Activated T-helper 1 cell treated with anti-CD3 and anti-CD28 coated beads, Interleukin-12 subunit alpha, Interleukin-12 subunit beta, Interleukin-2, Interleukin-4 antibody, amounts not matched to agents 30 ng/mL and 10 ng/mL and 1 ng/mL, durations not matched to agents 14 hours and 24 hours and 36 hours (primary cell): Measurements from ENCODE around the gene SDSL. TPM values are rescaled to one million over a fixed set of nuclear protein-coding genes. Genes with fewer than 3 reads are reported as not detected.

Experiments used
- DNase-seq: peaks from one replicate; pipeline ENCODE4 v3.0.0; 2021; ENCODE audit warnings: low spot score
- H3K27ac Mint-ChIP-seq: one replicate; pipeline ENCODE4 v1.8.0; 2021; ENCODE audit warnings: mild to moderate bottlenecking, mixed read lengths
- H3K27me3 Mint-ChIP-seq: one replicate; pipeline ENCODE4 v1.8.0; 2022; ENCODE audit warnings: mild to moderate bottlenecking, moderate library complexity, mixed read lengths; ENCODE audit not compliant: insufficient read depth
- H3K36me3 Mint-ChIP-seq: one replicate; pipeline ENCODE4 v1.8.0; 2021; ENCODE audit warnings: low read depth, mixed read lengths
- H3K4me1 Mint-ChIP-seq: one replicate; pipeline ENCODE4 v1.8.0; 2021; ENCODE audit warnings: low read depth, mixed read lengths
- H3K4me3 Mint-ChIP-seq: one replicate; pipeline ENCODE4 v1.8.0; 2021; ENCODE audit warnings: mild to moderate bottlenecking, moderate library complexity, mixed read lengths
- H3K9me3 Mint-ChIP-seq: one replicate; pipeline ENCODE4 v1.8.0; 2021; ENCODE audit warnings: mixed read lengths
- intact Hi-C: fragments of 100-400 bp; cut with micrococcal nuclease; formaldehyde crosslinking; loops from one replicate; pipeline ENCODE4 v1.15.1; 2024
- total RNA-seq: library from RNA; stranded (reverse); gene quantifications from 2 replicates; pipeline ENCODE4 v1.2.3, GENCODE V29; 2022

SDSL gene
- total RNA-seq, 1 donor from 2014 or later = 0.52 TPM

- H3K27ac Mint-ChIP-seq = peak overlapping the region; percentile 74
- H3K9me3 Mint-ChIP-seq = no peaks in the 10 kb centered on the region
- no peak overlapping the region for H3K4me3 Mint-ChIP-seq
- peaks cover 5% of the 10 kb centered on the region for H3K36me3 Mint-ChIP-seq
- no peak for DNase-seq
- H3K4me1 Mint-ChIP-seq = peaks cover 9% of the 10 kb centered on the region
- peaks cover 58% of the 10 kb centered on the region for H3K27me3 Mint-ChIP-seq
- intact Hi-C loops = loop anchor here (5.0 kb wide), 1 partner anchor 928 kb away; the partner anchor contains the start of gene TBX5
These were observed 57.0 kb downstream of the SDSL start for GRCh38 chr12:113479216-113479589.

- Mint-ChIP-seq H3K27me3 (peaks cover 55% of the 10 kb centered on the region), H3K27ac (peak overlapping the region; percentile 74), H3K4me1 (peaks cover 5% of the 10 kb centered on the region), H3K9me3 (no peaks in the 10 kb centered on the region), H3K36me3 (peaks cover 5% of the 10 kb centered on the region), H3K4me3 (no peak overlapping the region)
- peak; percentile 10 for DNase-seq
- intact Hi-C loops = loop anchor here (1.0 to 5.0 kb wide), 2 partner anchors 17 to 928 kb away; partner anchors contain the start of gene TBX5
These were observed 57.6 kb downstream of the SDSL start for GRCh38 chr12:113479590-113480335.

GRCh38 chr12:113480336-113480971 is 58.3 kb downstream of the SDSL start:
- no peak overlapping the region for H3K4me3 Mint-ChIP-seq
- peak overlapping the region; percentile 74 for H3K27ac Mint-ChIP-seq

GRCh38 chr12:113482334-113482733 is 60.2 kb downstream of the SDSL start:
- no peak overlapping the region for H3K27ac Mint-ChIP-seq
- intact Hi-C loops = no loop called here
- peaks cover 5% of the 10 kb centered on the region for H3K4me1 Mint-ChIP-seq
- H3K36me3 Mint-ChIP-seq = peaks cover 3% of the 10 kb centered on the region
- DNase-seq = no peak
- H3K4me3 Mint-ChIP-seq = no peak overlapping the region
- H3K9me3 Mint-ChIP-seq = no peaks in the 10 kb centered on the region
- peaks cover 40% of the 10 kb centered on the region for H3K27me3 Mint-ChIP-seq

More at GRCh38 chr12:113480336-113480971, 58.3 kb downstream of the SDSL start:
- Mint-ChIP-seq H3K27me3 (peaks cover 48% of the 10 kb centered on the region), H3K4me1 (peaks cover 5% of the 10 kb centered on the region), H3K36me3 (peaks cover 3% of the 10 kb centered on the region), H3K9me3 (no peaks in the 10 kb centered on the region)
- DNase-seq = no peak
- intact Hi-C loops = loop anchor here (1.0 kb wide), 1 partner anchor 18 kb away; no protein-coding TSS in a partner anchor

GRCh38 chr12:113485330-113485729 is 63.1 kb downstream of the SDSL start:
- intact Hi-C loops = no loop called here
- Mint-ChIP-seq H3K27ac (no peak overlapping the region), H3K9me3 (no peaks in the 10 kb centered on the region), H3K4me1 (no peaks in the 10 kb centered on the region), H3K27me3 (peaks cover 13% of the 10 kb centered on the region), H3K36me3 (no peaks in the 10 kb centered on the region), H3K4me3 (no peak overlapping the region)
- no peak for DNase-seq

GRCh38 chr12:113486722-113487121 is 64.5 kb downstream of the SDSL start:
- no peaks in the 10 kb centered on the region for H3K9me3 Mint-ChIP-seq
- intact Hi-C loops = no loop called here
- H3K27me3 Mint-ChIP-seq = peaks cover 5% of the 10 kb centered on the region
- no peaks in the 10 kb centered on the region for H3K36me3 Mint-ChIP-seq
- H3K27ac Mint-ChIP-seq = no peak overlapping the region
- H3K4me3 Mint-ChIP-seq = no peak overlapping the region
- no peak for DNase-seq
- H3K4me1 Mint-ChIP-seq = no peaks in the 10 kb centered on the region

Other genes with a start within 250 kb of the SDSL start
- gene DDX54, start 236.9 kb upstream of the SDSL start, total RNA-seq = 121 and 133 TPM in 2 replicates
- 27.1 and 31.4 TPM in 2 replicates for gene RITA1, start 236.7 kb upstream of the SDSL start, total RNA-seq
- 31.4 and 35.4 TPM in 2 replicates for gene TPCN1, start 200.9 kb upstream of the SDSL start, total RNA-seq
- gene SLC8B1, start 87.3 kb upstream of the SDSL start, total RNA-seq = 21.2 TPM in 2 replicates
- gene PLBD2, start 63.8 kb upstream of the SDSL start, total RNA-seq = 15.3 and 16.3 TPM in 2 replicates
- not detected in 2 replicates for gene SDS, start 18.5 kb upstream of the SDSL start, total RNA-seq
- gene LHX5, start 49.5 kb downstream of the SDSL start, total RNA-seq = not detected in 2 replicates